K562 (cell line): Measurements from ENCODE around the gene BCORL1. TPM values are rescaled to one million over a fixed set of nuclear protein-coding genes. Genes with fewer than 3 reads are reported as not detected.

ENCODE experiments used
- ASH1L ChIP-seq: fragments of 450-650 bp; IDR thresholded peaks from 2 replicates; pipeline ENCODE4 v1.6.1; 2018; ENCODE audit warnings: borderline replicate concordance, mild to moderate bottlenecking, low read depth; ENCODE audit not compliant: partially characterized antibody
- ESRRA ChIP-seq: fragments of 450-650 bp; IDR thresholded peaks from 2 replicates; pipeline ENCODE4 v1.6.1; 2014; ENCODE audit warnings: low read depth, mild to moderate bottlenecking, moderate library complexity, borderline replicate concordance
- ESRRB ChIP-seq: fragments of 250-450 bp; sonication (Bioruptor Pico); IDR thresholded peaks from 2 replicates; pipeline ENCODE4 v1.5.0; 2020; ENCODE audit warnings: mild to moderate bottlenecking, moderate library complexity, borderline replicate concordance
- KDM5B ChIP-seq: fragments of 200-600 bp; sonication (generic); IDR thresholded peaks from 2 replicates; pipeline ENCODE4 v1.6.1; 2012; ENCODE audit warnings: low read depth, mild to moderate bottlenecking, moderate library complexity, low read length, control low read depth, inconsistent platforms; ENCODE audit not compliant: insufficient replicate concordance
- MAFF ChIP-seq: IDR thresholded peaks from 2 replicates; pipeline ENCODE4 v1.6.1; 2012; ENCODE audit warnings: low read length, improper control_type of control experiment
- POLR3G ChIP-seq: IDR thresholded peaks from 2 replicates; pipeline ENCODE4 v1.6.1; 2011; ENCODE audit not compliant: insufficient read length, insufficient replicate concordance; ENCODE audit errors: extremely low read depth
- PRPF4 ChIP-seq: fragments of 200-400 bp; formaldehyde crosslinking; IDR thresholded peaks from one replicate; pipeline ENCODE4 v1.6.1; 2017; ENCODE audit warnings: low read length, low read depth, mild to moderate bottlenecking; ENCODE audit not compliant: insufficient read depth, poor library complexity, severe bottlenecking
- PTBP1 ChIP-seq: fragments of 200-400 bp; formaldehyde crosslinking; IDR thresholded peaks from 2 replicates; pipeline ENCODE4 v1.6.1; 2017; ENCODE audit warnings: low read depth, low read length
- PTRF ChIP-seq: fragments of 450-650 bp; IDR thresholded peaks from 2 replicates; pipeline ENCODE4 v1.6.1; 2016; ENCODE audit warnings: mild to moderate bottlenecking, missing genetic modification characterization, missing compliant biosample characterization
- SIN3A ChIP-seq, 2 experiments: fragments of 150-350 bp in 1 of 2; IDR thresholded peaks; 2 replicates each; pipeline ENCODE4 v1.6.1; 2011 to 2016; ENCODE audit warnings: borderline replicate concordance in 2 of 2, low read depth in 2 of 2, low read length in 2 of 2, mild to moderate bottlenecking in 2 of 2, moderate library complexity in 2 of 2; ENCODE audit not compliant: control insufficient read depth in 1 of 2
- SMARCE1 ChIP-seq: fragments of 450-650 bp; IDR thresholded peaks from 2 replicates; pipeline ENCODE4 v1.7.1; 2016; ENCODE audit warnings: mild to moderate bottlenecking
- ZBTB12 ChIP-seq: fragments of 250-450 bp; sonication (Bioruptor Pico); IDR thresholded peaks from 2 replicates; pipeline ENCODE4 v1.4.0; 2020
- ZNF76 ChIP-seq: fragments of 250-450 bp; sonication (Bioruptor Pico); IDR thresholded peaks from 2 replicates; pipeline ENCODE4 v1.4.0; 2020; ENCODE audit warnings: mild to moderate bottlenecking, moderate library complexity, borderline replicate concordance
- ZNF764 ChIP-seq: fragments of 250-450 bp; sonication (Bioruptor Pico); IDR thresholded peaks from 2 replicates; pipeline ENCODE4 v1.4.0; 2020; ENCODE audit warnings: low read depth, mild to moderate bottlenecking, moderate library complexity
- polyA plus RNA-seq, 8 experiments: library from polyadenylated mRNA; depleted of rRNA in 4 of 8; stranded (reverse) in 5 of 8; unstranded in 3 of 8; fragments of >200 nt; fragmentation: Nextera tagmentation in 2 of 8; fragmentation: Illumina TruSeq in 1 of 8; extraction: Ambion mirVana in 2 of 8; extraction: Trizol in 1 of 8; gene quantifications; 2 replicates each; pipeline versions ENCODE4 v1.2.1 to v1.2.3, GENCODE V29; 2011 to 2014; ENCODE audit warnings: inconsistent platforms in 1 of 8, missing spikeins in 1 of 8
- total RNA-seq, 7 experiments: library from RNA; depleted of rRNA in 6 of 7; stranded (reverse); fragments of >200 nt in 6 of 7; fragmentation: Illumina TruSeq in 2 of 7; extraction: Trizol in 2 of 7; gene quantifications; 2 replicates each; pipeline versions ENCODE4 v1.2.1 to v1.2.3, GENCODE V29; 2011 to 2021; ENCODE audit warnings: low replicate concordance in 1 of 7
- TF ChIP-seq, protein P1 (sequence below): sonication (generic); formaldehyde crosslinking; IDR thresholded peaks from 2 replicates; pipeline ENCODE4 v1.8.1; 2023; ENCODE audit warnings: mild to moderate bottlenecking, missing genetic modification reagents
- TF ChIP-seq, protein P2 (sequence below): fragments of 250-450 bp; sonication (Bioruptor Pico); IDR thresholded peaks from 2 replicates; pipeline ENCODE4 v1.8.0; 2022; ENCODE audit warnings: inconsistent platforms
- TF ChIP-seq, protein P3 (sequence below): fragments of 450-650 bp; IDR thresholded peaks from 2 replicates; pipeline ENCODE4 v1.6.1; 2016; ENCODE audit warnings: low read depth, mild to moderate bottlenecking, moderate library complexity

BCORL1 gene
- total and polyA plus RNA-seq, 9 of the 15 experiments (the other 6 are each of a cell fraction or from before 2014, with no cell fraction given) = 0.48 to 29.6 (median 2.1) TPM

DNA sequence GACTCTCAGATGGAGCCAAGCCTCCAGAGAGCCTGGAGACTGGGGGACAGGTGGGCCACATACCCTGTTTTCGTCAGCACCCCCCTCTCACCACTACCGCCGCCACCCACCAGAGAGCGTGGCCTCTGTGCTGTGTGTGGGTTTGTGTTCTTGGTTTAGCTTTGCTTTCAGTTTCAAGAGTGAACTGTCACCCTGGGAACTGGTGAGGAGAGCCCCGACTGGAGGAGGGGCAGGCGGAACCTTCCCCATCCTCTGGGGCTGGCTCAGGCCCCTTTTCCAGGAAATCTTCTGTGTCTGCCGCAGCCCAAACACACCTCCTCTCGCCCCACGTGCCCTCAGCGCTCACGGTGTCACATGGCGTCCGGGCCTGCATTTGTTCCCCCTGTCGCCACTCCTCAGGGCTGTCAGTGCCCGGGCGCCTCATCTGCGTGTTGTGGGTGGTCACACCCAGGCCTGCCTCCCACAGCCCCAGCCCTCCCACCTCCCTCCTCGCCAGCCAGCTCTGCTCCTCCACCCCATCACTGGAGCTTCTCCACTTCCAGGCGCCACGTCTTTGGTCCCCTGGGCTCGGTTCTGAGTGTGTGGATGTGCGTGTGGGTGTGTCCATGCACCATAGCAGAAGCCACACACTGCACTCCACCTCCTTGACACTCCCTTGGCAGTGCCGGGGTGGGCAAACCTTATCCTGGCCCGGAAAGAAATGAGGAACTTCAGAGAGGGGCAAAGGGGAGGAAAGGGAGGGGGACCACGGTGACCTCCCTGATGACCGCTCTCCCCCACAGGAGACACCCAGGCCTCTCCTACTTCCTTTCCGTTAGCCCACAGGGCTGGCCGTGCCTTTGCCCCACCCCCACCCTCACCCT is 100.0 kb downstream of the BCORL1 start (continued):
- TF ChIP-seq, protein P1, sequence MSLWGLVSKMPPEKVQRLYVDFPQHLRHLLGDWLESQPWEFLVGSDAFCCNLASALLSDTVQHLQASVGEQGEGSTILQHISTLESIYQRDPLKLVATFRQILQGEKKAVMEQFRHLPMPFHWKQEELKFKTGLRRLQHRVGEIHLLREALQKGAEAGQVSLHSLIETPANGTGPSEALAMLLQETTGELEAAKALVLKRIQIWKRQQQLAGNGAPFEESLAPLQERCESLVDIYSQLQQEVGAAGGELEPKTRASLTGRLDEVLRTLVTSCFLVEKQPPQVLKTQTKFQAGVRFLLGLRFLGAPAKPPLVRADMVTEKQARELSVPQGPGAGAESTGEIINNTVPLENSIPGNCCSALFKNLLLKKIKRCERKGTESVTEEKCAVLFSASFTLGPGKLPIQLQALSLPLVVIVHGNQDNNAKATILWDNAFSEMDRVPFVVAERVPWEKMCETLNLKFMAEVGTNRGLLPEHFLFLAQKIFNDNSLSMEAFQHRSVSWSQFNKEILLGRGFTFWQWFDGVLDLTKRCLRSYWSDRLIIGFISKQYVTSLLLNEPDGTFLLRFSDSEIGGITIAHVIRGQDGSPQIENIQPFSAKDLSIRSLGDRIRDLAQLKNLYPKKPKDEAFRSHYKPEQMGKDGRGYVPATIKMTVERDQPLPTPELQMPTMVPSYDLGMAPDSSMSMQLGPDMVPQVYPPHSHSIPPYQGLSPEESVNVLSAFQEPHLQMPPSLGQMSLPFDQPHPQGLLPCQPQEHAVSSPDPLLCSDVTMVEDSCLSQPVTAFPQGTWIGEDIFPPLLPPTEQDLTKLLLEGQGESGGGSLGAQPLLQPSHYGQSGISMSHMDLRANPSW (CRISPR knock-in tag) = no peak
- TF ChIP-seq ZBTB12 (CRISPR knock-in tag) (no peak), POLR3G (no peak), ESRRA (no peak), PTBP1 (no peak), PRPF4 (no peak), SMARCE1 (no peak; the same call in 1 of the 2 replicates), ASH1L (no peak), ZNF764 (CRISPR knock-in tag) (no peak), ZNF76 (CRISPR knock-in tag) (no peak), PTRF (tag) (no peak), KDM5B (no peak), SIN3A (IDR thresholded peaks at IDR 0.05; ENCODE audit: borderline replicate concordance in 2 of 2, control insufficient read depth in 1 of 2, low read depth in 2 of 2, low read length in 2 of 2) (peak in 1 of 2 experiments; percentile 87; a peak in 1 of 4 replicates), ESRRB (CRISPR knock-in tag) (no peak), MAFF (no peak)
- TF ChIP-seq, protein P2, sequence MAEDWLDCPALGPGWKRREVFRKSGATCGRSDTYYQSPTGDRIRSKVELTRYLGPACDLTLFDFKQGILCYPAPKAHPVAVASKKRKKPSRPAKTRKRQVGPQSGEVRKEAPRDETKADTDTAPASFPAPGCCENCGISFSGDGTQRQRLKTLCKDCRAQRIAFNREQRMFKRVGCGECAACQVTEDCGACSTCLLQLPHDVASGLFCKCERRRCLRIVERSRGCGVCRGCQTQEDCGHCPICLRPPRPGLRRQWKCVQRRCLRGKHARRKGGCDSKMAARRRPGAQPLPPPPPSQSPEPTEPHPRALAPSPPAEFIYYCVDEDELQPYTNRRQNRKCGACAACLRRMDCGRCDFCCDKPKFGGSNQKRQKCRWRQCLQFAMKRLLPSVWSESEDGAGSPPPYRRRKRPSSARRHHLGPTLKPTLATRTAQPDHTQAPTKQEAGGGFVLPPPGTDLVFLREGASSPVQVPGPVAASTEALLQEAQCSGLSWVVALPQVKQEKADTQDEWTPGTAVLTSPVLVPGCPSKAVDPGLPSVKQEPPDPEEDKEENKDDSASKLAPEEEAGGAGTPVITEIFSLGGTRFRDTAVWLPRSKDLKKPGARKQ = no peak
- TF ChIP-seq, protein P3, sequence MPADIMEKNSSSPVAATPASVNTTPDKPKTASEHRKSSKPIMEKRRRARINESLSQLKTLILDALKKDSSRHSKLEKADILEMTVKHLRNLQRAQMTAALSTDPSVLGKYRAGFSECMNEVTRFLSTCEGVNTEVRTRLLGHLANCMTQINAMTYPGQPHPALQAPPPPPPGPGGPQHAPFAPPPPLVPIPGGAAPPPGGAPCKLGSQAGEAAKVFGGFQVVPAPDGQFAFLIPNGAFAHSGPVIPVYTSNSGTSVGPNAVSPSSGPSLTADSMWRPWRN = no peak
